Stimulated activated CD4-positive, alpha-beta T cell treated with anti-CD3 and anti-CD28 coated beads, Interleukin-4, amount 100 ng/mL, for 4 hours (primary cell): ENCODE measurements around the gene HOXB6.

Source experiments
- DNase-seq, 2 experiments: peaks; one replicate each; pipeline ENCODE4 v3.0.0-alpha.2; 2020

HOXB6 gene

DNA sequence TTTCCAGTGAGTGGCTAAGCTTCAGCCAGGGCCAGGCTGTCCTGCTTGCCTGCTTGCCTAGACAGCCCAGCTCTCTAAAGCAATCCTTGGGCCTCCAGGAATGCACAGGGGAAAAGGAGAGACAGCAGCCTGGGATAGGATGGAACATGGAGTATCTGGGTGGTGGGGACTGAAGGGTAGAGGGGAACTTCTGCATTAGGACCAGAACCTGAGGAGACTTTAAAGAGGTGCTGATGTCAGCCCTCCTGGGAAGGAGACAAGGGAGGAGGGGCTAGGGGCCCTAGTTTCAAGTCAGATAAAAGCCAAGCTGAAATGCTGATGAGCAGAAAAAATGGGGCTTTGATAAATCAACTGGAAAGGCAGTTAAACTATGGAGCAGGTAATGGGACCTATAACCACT, 4.2 kb upstream of the HOXB6 start:
- DNase-seq: no peak

DNA sequence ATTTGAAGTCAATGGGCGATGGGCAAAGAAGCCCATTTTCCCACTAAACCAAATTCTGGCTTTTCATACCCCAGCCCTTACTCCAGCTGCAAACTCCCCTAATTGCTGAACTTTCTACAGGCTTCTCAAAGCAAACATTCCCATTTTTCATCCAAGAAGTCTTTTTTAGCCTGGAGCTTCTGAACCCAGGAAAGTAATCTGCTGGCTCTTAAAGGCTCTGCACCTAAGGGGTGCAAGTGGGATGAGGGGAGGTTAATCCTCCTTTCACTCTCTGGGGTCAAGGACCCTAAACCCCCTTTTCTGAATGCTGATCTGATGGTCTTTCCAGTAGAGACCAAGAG, 3.7 kb upstream of the HOXB6 start:
- DNase-seq: no peak

GRCh38 chr17:48606892-48607614, 2.3 kb upstream of the HOXB6 start:
- DNase-seq: no peak

GRCh38 chr17:48605991-48606891, 1.5 kb upstream of the HOXB6 start:
- no peak for DNase-seq

DNA sequence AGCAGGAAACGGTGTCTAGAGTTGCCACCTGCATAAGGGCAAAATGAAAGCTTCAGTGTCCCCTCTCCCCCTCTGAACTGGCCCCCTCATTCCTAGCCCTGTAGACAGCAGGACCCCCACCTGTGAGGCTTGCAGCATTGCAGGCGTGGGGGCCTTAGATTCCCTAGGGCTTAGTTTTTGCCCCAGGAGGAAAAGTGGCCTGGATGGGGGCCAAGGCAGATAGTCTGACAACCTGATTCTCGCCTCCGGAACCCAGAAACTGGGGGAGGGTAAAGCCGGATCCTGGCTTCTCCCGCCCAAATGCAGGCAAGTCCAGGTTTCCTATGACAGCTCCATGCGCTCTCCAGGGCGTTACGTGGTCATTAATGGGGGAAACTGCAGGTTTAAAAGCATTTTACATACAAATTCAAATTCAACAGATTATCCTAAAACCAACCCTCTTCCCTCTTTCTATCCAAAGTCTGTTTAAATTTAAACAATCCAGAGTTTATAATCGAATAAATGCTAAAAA, 678 bp upstream of the HOXB6 start:
- DNase-seq: no peak

DNA sequence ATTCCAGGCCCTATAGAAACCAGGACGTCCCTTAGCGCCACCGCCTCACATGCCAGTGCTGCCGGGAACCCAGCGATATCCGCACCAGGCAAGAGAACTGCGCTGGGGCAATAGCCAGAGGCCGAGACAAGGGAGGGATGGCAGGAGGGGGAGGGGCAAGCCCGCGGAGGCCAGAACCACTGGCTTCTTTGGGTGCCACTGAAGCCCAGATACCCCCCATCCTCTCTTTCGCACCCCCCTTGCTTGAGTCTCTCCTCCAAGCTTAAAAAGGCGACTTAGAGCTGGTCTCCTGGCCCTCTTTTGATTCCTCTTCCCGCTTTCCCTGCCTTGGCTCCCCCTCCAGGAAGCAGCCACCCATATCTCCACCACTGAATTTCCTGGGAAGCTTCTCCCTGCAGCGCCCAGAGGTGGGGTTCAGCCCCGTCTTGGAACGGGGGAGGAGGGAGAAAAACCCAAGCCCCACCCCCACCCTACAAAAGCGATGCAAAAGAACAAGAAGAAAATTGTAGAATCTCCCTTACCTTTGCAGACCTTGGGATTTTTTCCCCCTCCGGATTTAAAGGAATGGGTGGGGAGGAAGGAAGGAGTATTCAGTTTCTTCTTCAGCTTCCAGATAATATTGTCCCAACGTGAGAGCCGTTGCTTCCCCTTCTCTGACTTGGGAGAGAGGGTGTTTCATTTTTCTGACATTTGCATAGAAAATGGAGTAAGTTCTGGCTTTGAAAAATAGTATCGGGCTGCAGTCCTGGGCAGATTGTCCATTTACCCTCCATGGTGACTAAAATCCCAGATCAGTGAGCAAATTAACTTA, 622 bp downstream of the HOXB6 start:
- no peak for DNase-seq

DNA sequence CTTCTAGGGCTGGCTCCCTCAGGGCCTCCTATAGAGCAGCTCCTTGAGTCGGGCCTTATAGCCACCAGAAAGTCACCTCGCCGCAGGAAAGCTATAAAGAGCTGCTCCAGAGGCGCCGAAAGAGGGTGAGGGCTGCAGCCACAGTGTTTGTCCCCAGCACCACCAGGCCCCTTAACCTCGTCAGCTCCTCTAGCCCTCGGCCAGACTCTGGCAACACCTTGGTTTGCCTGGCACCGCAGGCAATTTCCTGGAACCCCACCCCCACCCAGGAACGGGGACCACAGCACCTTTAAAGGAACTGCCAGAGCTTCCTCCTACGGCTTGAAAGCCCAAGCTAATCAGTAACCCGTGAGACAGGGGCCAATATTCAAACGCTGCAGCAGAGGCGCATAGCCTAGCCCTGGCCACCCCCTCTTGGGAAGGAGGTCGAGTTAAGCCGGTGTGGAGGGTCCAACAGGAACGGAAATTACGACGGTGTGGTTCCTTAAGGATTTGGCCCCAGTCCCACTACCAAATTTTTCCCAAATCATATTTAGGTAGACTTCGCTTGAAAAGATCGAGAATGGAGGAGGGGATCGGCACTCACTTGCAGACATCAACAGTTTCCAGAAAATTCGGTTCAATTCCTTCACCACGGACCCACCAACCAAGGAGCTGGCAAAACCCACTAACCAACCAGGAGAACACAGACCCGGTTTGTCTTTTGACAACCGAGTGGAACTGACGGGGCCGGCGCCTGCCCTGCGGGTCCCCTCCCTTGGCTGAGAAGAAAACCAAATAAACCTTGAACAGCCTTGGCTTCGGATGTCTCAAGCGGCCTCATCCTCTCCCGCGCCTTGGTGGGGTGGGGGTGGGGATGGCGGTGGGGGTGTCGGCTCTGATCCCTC, 3.0 kb downstream of the HOXB6 start:
- no peak for DNase-seq

DNA sequence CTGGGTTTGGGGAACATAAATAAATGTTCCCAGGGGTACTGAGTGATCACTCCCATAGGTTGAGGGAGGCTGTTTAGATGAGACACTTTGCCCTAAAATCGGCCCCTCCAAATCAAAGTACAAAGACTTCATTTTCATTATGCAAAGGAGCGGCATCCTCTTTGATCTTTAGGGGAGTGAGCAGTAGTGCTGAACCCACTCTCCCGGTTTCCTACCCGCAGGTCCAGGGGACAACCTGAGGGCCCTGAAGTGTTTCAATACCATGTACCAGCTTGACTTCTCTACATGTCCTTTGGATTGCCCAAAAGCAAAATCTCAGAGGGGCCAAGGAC, 3.6 kb downstream of the HOXB6 start:
- DNase-seq: no peak

DNA sequence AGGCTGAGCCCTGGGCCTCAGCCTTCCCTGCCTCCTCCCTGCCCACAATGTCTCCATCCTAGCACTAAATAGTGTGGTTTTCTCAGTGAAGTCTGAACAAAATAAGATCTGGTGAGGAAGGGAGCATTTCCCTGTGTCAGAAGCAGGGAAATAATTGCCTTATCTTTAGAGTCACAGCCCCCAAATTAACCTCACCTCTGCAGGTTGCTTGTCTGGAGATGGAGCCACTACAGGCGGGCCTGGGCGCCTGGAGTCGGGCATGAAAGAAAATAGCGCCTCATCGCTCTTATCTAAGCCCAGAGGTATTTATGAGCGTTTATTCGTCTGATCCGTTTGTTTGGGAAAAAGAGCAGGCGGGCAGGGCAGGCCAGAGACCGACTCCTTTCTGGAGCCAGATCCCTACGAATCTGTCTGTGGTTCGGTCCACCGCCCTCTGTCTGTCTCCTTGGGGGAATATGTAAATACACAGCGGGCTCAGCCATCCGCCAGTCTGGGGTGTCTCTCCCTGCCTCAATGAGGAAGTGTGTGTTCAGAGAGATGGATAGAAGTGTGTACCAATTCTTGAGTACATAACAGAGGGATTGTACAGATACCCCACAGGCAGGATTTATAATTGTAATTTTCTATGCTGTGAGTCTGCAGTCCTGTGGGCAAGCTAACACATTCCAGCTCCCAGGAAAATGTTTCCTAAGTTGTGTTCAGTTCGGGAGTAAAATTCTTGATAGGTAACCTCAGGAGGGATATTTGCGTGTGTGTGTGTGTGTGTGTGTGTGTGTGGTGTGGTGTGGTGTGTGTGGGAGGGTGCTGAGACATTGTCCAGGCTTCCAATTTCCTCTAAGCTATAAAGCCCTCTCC, 4.3 kb downstream of the HOXB6 start:
- DNase-seq: no peak

DNA sequence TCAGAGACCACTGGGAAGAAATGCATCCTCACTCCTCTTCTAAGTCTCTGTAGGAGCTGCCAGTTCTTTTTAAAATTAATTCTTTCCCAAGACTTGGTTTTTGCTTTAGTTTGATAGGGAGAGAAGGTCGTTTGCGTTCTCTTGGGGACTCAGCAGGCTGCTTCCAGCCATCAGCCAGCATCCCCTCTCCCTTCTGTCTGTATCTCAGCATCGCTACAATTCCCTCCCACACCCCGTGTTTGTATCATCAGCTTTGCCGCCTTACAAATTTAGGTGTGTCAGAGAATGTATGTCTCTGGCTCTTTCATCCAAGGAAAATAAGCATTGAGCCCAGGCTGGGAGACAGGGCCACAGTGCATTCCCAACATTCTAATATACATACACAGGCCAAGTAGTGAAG, 5.4 kb downstream of the HOXB6 start:
- no peak for DNase-seq

- no peak for DNase-seq
These were observed 6.0 kb downstream of the HOXB6 start for GRCh38 chr17:48598736-48599135.

- DNase-seq: no peak
These were observed 6.8 kb downstream of the HOXB6 start for GRCh38 chr17:48597778-48598631.

DNA sequence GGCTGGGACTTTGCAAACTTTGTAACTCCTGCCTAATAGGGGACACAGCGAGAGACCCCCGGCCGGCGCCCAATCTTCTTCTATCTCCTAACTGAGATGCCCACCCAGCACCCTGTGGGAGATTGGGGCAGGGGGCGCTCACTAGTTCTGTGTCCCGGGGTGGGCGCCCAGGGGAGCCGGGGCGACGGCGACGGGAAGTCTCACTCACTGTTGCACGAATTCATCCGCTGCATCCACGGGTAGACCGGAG, 7.3 kb downstream of the HOXB6 start:
- DNase-seq: no peak

- DNase-seq: no peak
These were observed 7.9 kb downstream of the HOXB6 start for GRCh38 chr17:48596735-48597527.

DNA sequence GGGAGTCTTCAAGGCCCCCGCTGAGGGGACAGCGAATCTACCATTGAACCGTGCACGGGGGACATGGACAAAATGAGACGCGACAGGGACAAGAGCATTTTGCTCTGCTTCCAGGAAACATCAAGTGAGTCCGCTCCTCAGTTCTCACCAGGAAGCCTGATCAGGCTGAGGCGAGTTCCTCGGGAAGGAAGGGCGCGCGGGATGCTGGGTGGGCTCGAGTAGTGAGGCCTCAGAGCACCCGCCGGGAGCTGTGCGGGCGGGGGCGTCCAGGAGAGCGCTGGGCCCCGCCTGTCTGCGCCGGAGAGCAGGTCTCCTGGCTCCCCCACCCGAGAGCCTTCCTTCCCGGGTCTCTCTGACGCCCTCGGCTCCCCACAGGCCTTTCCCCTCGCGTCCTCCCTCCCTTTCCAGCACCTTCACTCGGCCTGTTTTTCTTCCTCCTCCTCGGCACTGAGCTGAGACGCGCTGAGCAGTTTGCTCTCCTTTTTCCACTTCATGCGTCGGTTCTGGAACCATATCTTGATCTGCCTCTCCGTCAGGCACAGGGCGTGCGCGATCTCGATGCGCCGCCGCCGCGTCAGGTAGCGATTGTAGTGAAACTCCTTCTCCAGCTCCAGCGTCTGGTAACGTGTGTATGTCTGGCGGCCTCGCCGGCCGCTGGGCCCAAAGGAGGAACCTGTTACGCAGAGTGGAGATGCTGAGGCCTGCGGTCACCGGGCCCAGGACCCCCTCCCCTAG, 8.6 kb downstream of the HOXB6 start:
- DNase-seq: no peak

- DNase-seq: no peak
These were observed 9.3 kb downstream of the HOXB6 start for GRCh38 chr17:48595278-48595999.

DNA sequence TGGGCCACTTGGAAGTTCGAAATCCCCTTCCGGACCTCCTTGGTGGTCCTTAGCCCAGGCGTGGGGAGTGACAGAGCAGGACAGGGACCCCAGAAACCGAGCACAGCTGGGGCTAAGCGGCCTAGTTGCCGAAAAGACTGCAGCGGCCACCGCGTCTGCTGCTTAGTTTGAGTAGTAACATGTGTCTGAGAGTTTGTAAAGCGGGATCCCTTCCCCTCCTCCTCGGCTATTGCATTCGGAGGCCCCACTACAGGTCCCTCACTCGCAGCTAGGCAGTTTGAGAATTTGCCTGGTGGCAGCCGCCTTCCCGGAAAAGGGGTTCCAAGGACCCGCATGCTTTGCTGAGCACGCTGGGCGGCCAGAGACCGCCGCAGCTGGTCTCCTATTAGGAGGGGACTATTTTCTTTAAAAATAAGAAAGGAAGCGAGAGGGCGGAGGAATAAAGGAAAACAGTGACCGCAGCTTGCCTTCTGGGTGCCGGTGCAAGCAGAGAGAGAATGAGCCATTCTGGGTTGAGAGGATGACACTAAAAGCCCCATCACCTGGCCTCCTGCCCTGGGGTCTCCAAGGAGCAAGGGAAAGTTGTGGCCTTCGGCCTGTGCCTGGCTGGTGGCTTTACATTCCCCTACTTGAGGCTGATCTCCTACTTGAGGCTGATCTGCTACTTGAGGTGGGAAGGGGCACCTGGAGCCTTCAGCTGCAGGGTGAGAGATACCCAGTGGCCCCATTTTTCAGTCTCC, 10.1 kb downstream of the HOXB6 start:
- DNase-seq: no peak
